Nephron progenitor cell (in vitro differentiated cells): ENCODE measurements around the gene ZW10.

ENCODE experiments used
- DNase-seq: peaks from one replicate; pipeline ENCODE4 v3.0.0; 2021
- H3K27ac Mint-ChIP-seq: 2 replicates; pipeline ENCODE4 v1.8.0; 2021; ENCODE audit warnings: mild to moderate bottlenecking, moderate library complexity, mixed read lengths
- H3K27me3 Mint-ChIP-seq: 2 replicates; pipeline ENCODE4 v1.8.0; 2021; ENCODE audit warnings: mild to moderate bottlenecking, low read depth, mixed read lengths; ENCODE audit not compliant: poor library complexity
- H3K36me3 Mint-ChIP-seq: 2 replicates; pipeline ENCODE4 v1.8.0; 2021; ENCODE audit warnings: low read depth, mixed read lengths
- H3K4me1 Mint-ChIP-seq: 2 replicates; pipeline ENCODE4 v1.8.0; 2021; ENCODE audit warnings: mixed read lengths
- H3K4me3 Mint-ChIP-seq: 2 replicates; pipeline ENCODE4 v1.8.0; 2021; ENCODE audit warnings: mild to moderate bottlenecking, moderate library complexity, mixed read lengths
- H3K9me3 Mint-ChIP-seq: 2 replicates; pipeline ENCODE4 v1.8.0; 2021; ENCODE audit warnings: mild to moderate bottlenecking, moderate library complexity, mixed read lengths
- TF ChIP-seq, protein P1 (sequence below): fragments of 200-600 bp; sonication (generic); IDR thresholded peaks from 2 replicates; pipeline ENCODE4 v1.5.0; 2021; ENCODE audit warnings: antibody characterized with exemption

Gene ZW10

DNA sequence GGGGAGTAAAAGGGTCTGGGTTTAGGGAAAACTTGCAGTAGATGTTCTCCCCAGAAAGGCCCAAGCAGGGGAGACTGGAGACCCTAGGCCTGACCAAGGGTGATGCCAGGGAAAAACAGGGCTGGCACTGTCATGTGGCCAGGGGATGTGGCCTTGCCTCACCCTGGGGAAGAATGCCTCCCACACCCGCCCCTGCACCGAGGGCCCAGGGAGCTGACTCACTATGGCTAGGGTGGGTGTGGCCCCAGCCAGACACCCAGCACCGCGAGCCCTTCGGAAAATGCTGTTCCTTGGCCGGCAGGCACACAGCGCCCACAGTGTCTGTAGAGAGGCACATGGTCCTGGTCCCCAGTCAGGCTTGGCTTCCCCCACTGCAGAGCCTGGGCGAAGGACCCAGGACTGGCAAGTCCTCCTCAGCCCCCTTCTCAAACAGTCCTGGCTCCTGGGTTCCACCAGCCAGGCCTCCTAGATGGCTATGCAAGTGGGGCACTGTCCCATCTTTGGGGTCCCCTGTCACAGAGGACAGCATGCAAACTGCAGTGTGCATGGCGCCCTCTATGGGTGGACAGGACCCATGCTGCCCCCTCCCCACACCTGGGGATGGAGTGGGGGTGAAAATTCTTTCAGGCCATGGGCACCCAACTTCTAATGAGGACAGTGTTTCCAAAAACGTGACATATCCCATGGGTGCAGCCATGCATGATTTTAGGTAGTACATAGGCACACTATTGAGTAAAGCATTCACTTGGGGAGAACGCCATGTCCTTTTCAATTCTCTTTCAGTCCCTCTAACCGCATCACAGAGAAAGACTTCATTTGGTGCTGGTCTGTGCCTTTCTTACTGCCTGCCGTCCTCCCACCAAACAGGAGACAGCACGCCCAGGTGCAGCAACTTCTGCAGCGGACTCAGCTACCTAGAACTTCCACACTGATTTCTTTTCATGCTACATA, 82.6 kb downstream of the ZW10 start:
- Mint-ChIP-seq H3K9me3 (no peaks in the 10 kb centered on the region), H3K4me1 (peaks cover 23% of the 10 kb centered on the region), H3K36me3 (peaks cover 8% of the 10 kb centered on the region), H3K27ac (no peak overlapping the region), H3K27me3 (peaks cover 3% of the 10 kb centered on the region), H3K4me3 (no peak overlapping the region)
- peak; percentile 44 for DNase-seq
- TF ChIP-seq, protein P1, sequence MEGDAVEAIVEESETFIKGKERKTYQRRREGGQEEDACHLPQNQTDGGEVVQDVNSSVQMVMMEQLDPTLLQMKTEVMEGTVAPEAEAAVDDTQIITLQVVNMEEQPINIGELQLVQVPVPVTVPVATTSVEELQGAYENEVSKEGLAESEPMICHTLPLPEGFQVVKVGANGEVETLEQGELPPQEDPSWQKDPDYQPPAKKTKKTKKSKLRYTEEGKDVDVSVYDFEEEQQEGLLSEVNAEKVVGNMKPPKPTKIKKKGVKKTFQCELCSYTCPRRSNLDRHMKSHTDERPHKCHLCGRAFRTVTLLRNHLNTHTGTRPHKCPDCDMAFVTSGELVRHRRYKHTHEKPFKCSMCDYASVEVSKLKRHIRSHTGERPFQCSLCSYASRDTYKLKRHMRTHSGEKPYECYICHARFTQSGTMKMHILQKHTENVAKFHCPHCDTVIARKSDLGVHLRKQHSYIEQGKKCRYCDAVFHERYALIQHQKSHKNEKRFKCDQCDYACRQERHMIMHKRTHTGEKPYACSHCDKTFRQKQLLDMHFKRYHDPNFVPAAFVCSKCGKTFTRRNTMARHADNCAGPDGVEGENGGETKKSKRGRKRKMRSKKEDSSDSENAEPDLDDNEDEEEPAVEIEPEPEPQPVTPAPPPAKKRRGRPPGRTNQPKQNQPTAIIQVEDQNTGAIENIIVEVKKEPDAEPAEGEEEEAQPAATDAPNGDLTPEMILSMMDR, result peak; percentile 54

GRCh38 chr11:113689768-113690618, 83.5 kb downstream of the ZW10 start:
- no peak for DNase-seq
- TF ChIP-seq, protein P1, result no peak
- Mint-ChIP-seq H3K9me3 (no peaks in the 10 kb centered on the region), H3K36me3 (peaks cover 5% of the 10 kb centered on the region), H3K27me3 (peaks cover 3% of the 10 kb centered on the region), H3K4me3 (no peak overlapping the region), H3K4me1 (peaks cover 28% of the 10 kb centered on the region), H3K27ac (peak overlapping the region; percentile 44)

- H3K27me3 Mint-ChIP-seq, result peaks cover 7% of the 10 kb centered on the region
- H3K4me3 Mint-ChIP-seq, result no peak overlapping the region
- H3K27ac Mint-ChIP-seq, result no peak overlapping the region
- no peaks in the 10 kb centered on the region for H3K36me3 Mint-ChIP-seq
- H3K4me1 Mint-ChIP-seq, result peaks cover 68% of the 10 kb centered on the region
- no peaks in the 10 kb centered on the region for H3K9me3 Mint-ChIP-seq
- TF ChIP-seq, protein P1, result no peak
- no peak for DNase-seq
These were observed 87.7 kb downstream of the ZW10 start for GRCh38 chr11:113685654-113686359.

- DNase-seq, result no peak
- TF ChIP-seq, protein P1, result no peak
- Mint-ChIP-seq H3K4me1 (peaks cover 76% of the 10 kb centered on the region), H3K27ac (no peak overlapping the region), H3K36me3 (no peaks in the 10 kb centered on the region), H3K9me3 (no peaks in the 10 kb centered on the region), H3K27me3 (peaks cover 14% of the 10 kb centered on the region), H3K4me3 (no peak overlapping the region)
These were observed 89.0 kb downstream of the ZW10 start for GRCh38 chr11:113684496-113684895.

DNA sequence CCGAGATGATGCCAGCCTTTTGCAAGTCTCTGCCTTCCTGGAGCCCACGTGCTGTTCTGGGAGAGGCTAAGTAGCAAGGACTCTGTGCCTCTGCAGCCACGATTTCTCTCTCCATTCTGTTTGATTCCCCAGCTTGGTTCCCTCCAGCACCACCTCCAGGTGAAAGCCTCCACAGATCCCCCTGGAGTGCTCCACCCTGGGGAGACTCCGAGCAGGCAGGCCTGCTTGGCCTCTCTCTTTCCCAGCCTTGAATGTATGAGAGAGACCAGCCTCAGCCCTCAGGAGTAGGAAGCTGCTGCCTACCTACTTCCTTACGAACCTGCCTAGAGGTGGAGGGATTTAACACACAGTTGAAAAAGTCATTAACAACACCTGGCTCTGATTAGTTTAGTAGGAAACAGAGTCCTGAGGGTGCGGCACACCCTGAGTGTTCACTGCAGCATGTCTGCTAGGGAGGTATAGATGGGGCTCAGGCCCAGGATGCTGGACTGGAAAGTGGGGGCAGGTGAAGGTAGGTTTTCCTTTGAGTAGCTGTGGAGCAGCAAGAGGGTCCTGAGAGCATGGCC, 89.9 kb downstream of the ZW10 start:
- peaks cover 77% of the 10 kb centered on the region for H3K4me1 Mint-ChIP-seq
- H3K27me3 Mint-ChIP-seq, result peaks cover 14% of the 10 kb centered on the region
- H3K27ac Mint-ChIP-seq, result no peak overlapping the region
- TF ChIP-seq, protein P1, result no peak
- H3K9me3 Mint-ChIP-seq, result no peaks in the 10 kb centered on the region
- no peaks in the 10 kb centered on the region for H3K36me3 Mint-ChIP-seq
- DNase-seq, result no peak
- H3K4me3 Mint-ChIP-seq, result no peak overlapping the region
